ENCODE data around the gene DNASE1L1.

DNA sequence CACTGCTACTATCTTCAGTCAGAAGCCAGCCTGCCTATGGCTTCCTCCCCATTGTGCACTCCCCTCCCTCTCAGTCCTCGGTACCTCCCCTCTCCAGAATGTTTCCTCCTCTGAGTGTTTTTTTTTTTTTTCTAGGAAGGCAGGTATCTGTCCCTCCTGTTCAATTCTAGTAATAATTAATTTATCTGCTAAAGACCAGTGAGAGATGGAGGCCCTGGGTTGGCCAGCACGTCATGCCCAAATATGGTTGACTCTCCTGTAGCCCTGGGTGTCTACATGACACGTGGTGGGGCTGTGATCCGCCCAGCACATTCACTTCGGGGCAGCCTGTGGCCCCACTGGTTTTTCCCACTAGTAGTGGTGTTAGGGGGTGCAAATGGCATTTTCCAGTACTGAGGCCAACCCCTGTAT lies 36.4 kb downstream of the DNASE1L1 start:
- TF ChIP-seq ZNF274 (IDR thresholded peaks at IDR 0.05; ENCODE audit: low read depth, low read length), result no peak
- TF ChIP-seq YY1 (IDR thresholded peaks at IDR 0.05; ENCODE audit: insufficient read depth, insufficient read length), result no peak
- TF ChIP-seq SUZ12 (IDR thresholded peaks at IDR 0.05; ENCODE audit: extremely low read depth, insufficient read depth, insufficient read length), result no peak
